Activated CD4-positive, CD25-positive, alpha-beta regulatory T cell treated with anti-CD3 and anti-CD28 coated beads, Interleukin-2, amount 50 U/mL, for 72 hours (primary cell): Measurements from ENCODE around the gene SHISAL2A.

Source experiments
- DNase-seq: peaks from one replicate; pipeline ENCODE4 v3.0.0; 2021

SHISAL2A gene

GRCh38 chr1:52632732-52633290 is at the start of gene SHISAL2A:
SHISAL2A (plus strand) TSS chr1:52633168; CDS start chr1:52633494, 326 bp downstream.
- DNase-seq: peak; percentile 62

- no peak for DNase-seq
These were observed 47.5 kb upstream of the SHISAL2A start for GRCh38 chr1:52585474-52585873.

- no peak for DNase-seq
These were observed 44.9 kb upstream of the SHISAL2A start for GRCh38 chr1:52588027-52588426.

GRCh38 chr1:52588535-52588934 is 44.4 kb upstream of the SHISAL2A start:
- DNase-seq: no peak

GRCh38 chr1:52590266-52590665 is 42.7 kb upstream of the SHISAL2A start:
- DNase-seq: no peak

GRCh38 chr1:52592637-52593323 is 40.2 kb upstream of the SHISAL2A start:
- no peak for DNase-seq

GRCh38 chr1:52593495-52593894 is 39.5 kb upstream of the SHISAL2A start:
- DNase-seq: no peak

GRCh38 chr1:52595061-52595460 is 37.9 kb upstream of the SHISAL2A start:
- DNase-seq: no peak

GRCh38 chr1:52597912-52598311 is 35.1 kb upstream of the SHISAL2A start:
- DNase-seq: no peak

- no peak for DNase-seq
These were observed 34.2 kb upstream of the SHISAL2A start for GRCh38 chr1:52598729-52599128.

GRCh38 chr1:52599236-52599635 is 33.7 kb upstream of the SHISAL2A start:
- no peak for DNase-seq

- no peak for DNase-seq
These were observed 32.3 kb upstream of the SHISAL2A start for GRCh38 chr1:52600533-52601179.

- no peak for DNase-seq
These were observed 31.4 kb upstream of the SHISAL2A start for GRCh38 chr1:52601519-52601918.

- peak; percentile 70 for DNase-seq
These were observed 30.7 kb upstream of the SHISAL2A start, which contains the start of gene GPX7 for GRCh38 chr1:52601991-52602855. GPX7 (plus strand) TSS chr1:52602371; CDS start chr1:52602410, 39 bp downstream.

GRCh38 chr1:52602856-52603600 is 29.9 kb upstream of the SHISAL2A start:
- no peak for DNase-seq

GRCh38 chr1:52603630-52604029 is 29.3 kb upstream of the SHISAL2A start:
- no peak for DNase-seq

- DNase-seq: no peak
These were observed 28.8 kb upstream of the SHISAL2A start for GRCh38 chr1:52604063-52604770.

GRCh38 chr1:52613636-52614373 is 19.2 kb upstream of the SHISAL2A start:
- no peak for DNase-seq

- DNase-seq: no peak
These were observed 18.3 kb upstream of the SHISAL2A start for GRCh38 chr1:52614671-52615070.

GRCh38 chr1:52615489-52616042 is 17.4 kb upstream of the SHISAL2A start:
- DNase-seq: no peak

- no peak for DNase-seq
These were observed 11.0 kb upstream of the SHISAL2A start for GRCh38 chr1:52621950-52622349.
